ENCODE results near the gene JMJD8. TPM values are rescaled to one million over a fixed set of nuclear protein-coding genes. Genes with fewer than 3 reads are reported as not detected.

The JMJD8 gene
- polyA plus RNA-seq, 1 donor (not counting 4 experiments of a cell fraction or from before 2014, with no cell fraction given) = 20.1 TPM

- Histone ChIP-seq H4K20me1 (ENCODE audit: control insufficient read depth, extremely low read depth, insufficient read depth, low read length) (no peaks in the 10 kb centered on the region), H2AFZ (ENCODE audit: control insufficient read depth, low read length) (no peak overlapping the region), H3K9me3 (ENCODE audit: control insufficient read depth, low read depth, low read length) (no peaks in the 10 kb centered on the region), H3K27me3 (ENCODE audit: control insufficient read depth, extremely low read depth, insufficient read depth, low read length) (peaks cover 50% of the 10 kb centered on the region), H3K9ac (ENCODE audit: control insufficient read depth, extremely low read depth, insufficient read depth, low read length) (no peak overlapping the region), H3K36me3 (ENCODE audit: control insufficient read depth in 2 of 2, extremely low read depth in 1 of 2, insufficient read depth in 2 of 2, low read length in 2 of 2) (no peaks in the 10 kb centered on the region), H3K79me2 (ENCODE audit: control insufficient read depth, insufficient read depth, low read length) (peaks cover 4% of the 10 kb centered on the region), H3K27ac (ENCODE audit: control insufficient read depth, insufficient read depth, low read length) (no peak overlapping the region), H3K4me1 (ENCODE audit: control insufficient read depth, extremely low read depth, insufficient read depth, low read length) (peaks cover 11% of the 10 kb centered on the region), H3K4me3 (ENCODE audit: control insufficient read depth in 2 of 3, extremely low read depth in 1 of 3, insufficient read depth in 2 of 3, low read depth in 1 of 3, low read length in 3 of 3) (no peak overlapping the region), H3K9me1 (ENCODE audit: control insufficient read depth, extremely low read depth, insufficient read depth, low read length) (no peaks in the 10 kb centered on the region), H3K4me2 (ENCODE audit: control insufficient read depth, extremely low read depth, insufficient read depth, low read depth, low read length) (no peak overlapping the region)
- dilution Hi-C loops (cut with MboI; ENCODE audit: extremely low pct_ligation_motif_present, low sequenced_read_pairs) = no loop called here
- TF ChIP-seq EZH2 (IDR thresholded peaks at IDR 0.05; ENCODE audit: low read length) (peak; percentile 99), CTCF (optimal IDR thresholded peaks at IDR 0.05 in 1 of 3, IDR thresholded peaks at IDR 0.05 in 1 of 3, conservative IDR thresholded peaks at IDR 0.05 in 1 of 3; ENCODE audit: extremely low read depth in 1 of 3, insufficient read depth in 2 of 3, low read length in 3 of 3) (no peak)
- FAIRE-seq = no peak
- DNase-seq (ENCODE audit: low read depth, low spot score) = no peak
These were observed 10.2 kb upstream of the JMJD8 start for GRCh38 chr16:694187-694862.

GRCh38 chr16:693766-694165 lies 9.6 kb upstream of the JMJD8 start:
- Histone ChIP-seq H3K79me2 (ENCODE audit: control insufficient read depth, insufficient read depth, low read length) (peaks cover 5% of the 10 kb centered on the region), H4K20me1 (ENCODE audit: control insufficient read depth, extremely low read depth, insufficient read depth, low read length) (no peaks in the 10 kb centered on the region), H3K4me3 (ENCODE audit: control insufficient read depth in 2 of 3, extremely low read depth in 1 of 3, insufficient read depth in 2 of 3, low read depth in 1 of 3, low read length in 3 of 3) (no peak overlapping the region), H2AFZ (ENCODE audit: control insufficient read depth, low read length) (no peak overlapping the region), H3K27ac (ENCODE audit: control insufficient read depth, insufficient read depth, low read length) (no peak overlapping the region), H3K9me3 (ENCODE audit: control insufficient read depth, low read depth, low read length) (no peaks in the 10 kb centered on the region), H3K4me2 (ENCODE audit: control insufficient read depth, extremely low read depth, insufficient read depth, low read depth, low read length) (no peak overlapping the region), H3K4me1 (ENCODE audit: control insufficient read depth, extremely low read depth, insufficient read depth, low read length) (peaks cover 12% of the 10 kb centered on the region), H3K27me3 (ENCODE audit: control insufficient read depth, extremely low read depth, insufficient read depth, low read length) (peaks cover 50% of the 10 kb centered on the region), H3K9me1 (ENCODE audit: control insufficient read depth, extremely low read depth, insufficient read depth, low read length) (no peaks in the 10 kb centered on the region), H3K36me3 (ENCODE audit: control insufficient read depth in 2 of 2, extremely low read depth in 1 of 2, insufficient read depth in 2 of 2, low read length in 2 of 2) (no peaks in the 10 kb centered on the region), H3K9ac (ENCODE audit: control insufficient read depth, extremely low read depth, insufficient read depth, low read length) (no peak overlapping the region)
- TF ChIP-seq CTCF (optimal IDR thresholded peaks at IDR 0.05 in 1 of 3, IDR thresholded peaks at IDR 0.05 in 1 of 3, conservative IDR thresholded peaks at IDR 0.05 in 1 of 3; ENCODE audit: extremely low read depth in 1 of 3, insufficient read depth in 2 of 3, low read length in 3 of 3) = no peak
- no peak for TF ChIP-seq EZH2 (IDR thresholded peaks at IDR 0.05; ENCODE audit: low read length)
- no peak for FAIRE-seq
- DNase-seq (ENCODE audit: low read depth, low spot score) = no peak
- dilution Hi-C loops (cut with MboI; ENCODE audit: extremely low pct_ligation_motif_present, low sequenced_read_pairs) = no loop called here

Measured in keratinocyte (primary cell).